K562 (cell line): ENCODE data around the gene RDH13.

Source experiments
- CTCF ChIP-seq, 3 experiments: IDR thresholded peaks in 2 of 3; conservative IDR thresholded peaks in 1 of 3; 2 replicates each; pipeline ENCODE4 v1.5.1; 2011 to 2012; ENCODE audit warnings: low read length in 3 of 3, mild to moderate bottlenecking in 3 of 3, control low read depth in 2 of 3, improper control_type of control experiment in 1 of 3, inconsistent platforms in 1 of 3, low read depth in 1 of 3, mixed read lengths in 1 of 3, moderate library complexity in 1 of 3; ENCODE audit not compliant: insufficient read depth in 2 of 3
- EP300 ChIP-seq: IDR thresholded peaks from 2 replicates; pipeline ENCODE4 v1.6.1; 2012; ENCODE audit warnings: low read length, improper control_type of control experiment
- FUS ChIP-seq: fragments of 200-400 bp; formaldehyde crosslinking; optimal IDR thresholded peaks from 2 replicates; pipeline ENCODE3; 2017; ENCODE audit warnings: low read depth, low read length
- MAFG ChIP-seq: fragments of 450-650 bp; conservative IDR thresholded peaks from 2 replicates; pipeline ENCODE4 v1.6.1; 2016; ENCODE audit warnings: missing genetic modification characterization, missing compliant biosample characterization
- NR3C1 ChIP-seq: sonication (generic); formaldehyde crosslinking; IDR thresholded peaks from 2 replicates; pipeline ENCODE4 v1.8.1; 2022; ENCODE audit warnings: missing genetic modification reagents
- PKNOX1 ChIP-seq: fragments of 450-650 bp; IDR thresholded peaks from 2 replicates; pipeline ENCODE4 v1.6.1; 2016
- TEAD4 ChIP-seq, 2 experiments: sonication (generic) in 1 of 2; formaldehyde crosslinking in 1 of 2; IDR thresholded peaks; 2 replicates each; pipeline versions ENCODE4 v1.6.1 to v1.8.0; 2012 to 2022; ENCODE audit warnings: borderline replicate concordance in 1 of 2, inconsistent platforms in 1 of 2, low read length in 1 of 2, mild to moderate bottlenecking in 1 of 2, missing genetic modification reagents in 1 of 2
- YY1 ChIP-seq, 3 experiments: IDR thresholded peaks; 2 replicates each; pipeline ENCODE4 v1.6.1; 2011; ENCODE audit warnings: low read length in 2 of 3, mild to moderate bottlenecking in 2 of 3, moderate library complexity in 2 of 3, borderline replicate concordance in 1 of 3, control low read depth in 1 of 3, low read depth in 1 of 3; ENCODE audit not compliant: insufficient read depth in 3 of 3, insufficient replicate concordance in 2 of 3, control insufficient read depth in 1 of 3, insufficient read length in 1 of 3; ENCODE audit errors: extremely low read depth in 1 of 3
- ZBTB40 ChIP-seq, 2 experiments: fragments of 450-650 bp in 1 of 2; sonication (generic) in 1 of 2; formaldehyde crosslinking in 1 of 2; IDR thresholded peaks; 2 replicates each; pipeline versions ENCODE4 v1.7.1 to v1.9.0; 2016 to 2022; ENCODE audit warnings: inconsistent platforms in 1 of 2, mild to moderate bottlenecking in 1 of 2, missing genetic modification reagents in 1 of 2
- ZNF232 ChIP-seq: sonication (generic); formaldehyde crosslinking; IDR thresholded peaks from 2 replicates; pipeline ENCODE4 v1.8.0; 2022; ENCODE audit warnings: mild to moderate bottlenecking, missing genetic modification reagents
- ZNF282 ChIP-seq: sonication (generic); formaldehyde crosslinking; IDR thresholded peaks from 2 replicates; pipeline ENCODE4 v1.8.1; 2023; ENCODE audit warnings: missing genetic modification reagents

GRCh38 chr19:55044286-55044685 lies 18.7 kb downstream of the RDH13 start:
- TF ChIP-seq TEAD4 (IDR thresholded peaks at IDR 0.05; ENCODE audit: low read length) = no peak
- TF ChIP-seq TEAD4 (CRISPR knock-in tag; IDR thresholded peaks at IDR 0.05; ENCODE audit: borderline replicate concordance) = no peak
- no peak for TF ChIP-seq ZNF282
- TF ChIP-seq YY1 (IDR thresholded peaks at IDR 0.05; ENCODE audit: borderline replicate concordance in 1 of 3, control insufficient read depth in 1 of 3, extremely low read depth in 1 of 3, insufficient read depth in 3 of 3, insufficient read length in 1 of 3, insufficient replicate concordance in 2 of 3, low read depth in 1 of 3, low read length in 2 of 3) = no peak
- TF ChIP-seq PKNOX1 = no peak
- TF ChIP-seq ZBTB40 (IDR thresholded peaks at IDR 0.05) = no peak
- no peak for TF ChIP-seq ZBTB40 (CRISPR knock-in tag; IDR thresholded peaks at IDR 0.05)
- no peak for TF ChIP-seq NR3C1
- no peak for TF ChIP-seq CTCF (IDR thresholded peaks at IDR 0.05 in 2 of 3, conservative IDR thresholded peaks at IDR 0.05 in 1 of 3; ENCODE audit: insufficient read depth in 2 of 3, low read depth in 1 of 3, low read length in 3 of 3)
- no peak for TF ChIP-seq ZNF232 (CRISPR knock-in tag)
- TF ChIP-seq FUS = no peak
- TF ChIP-seq EP300 = no peak
- no peak for TF ChIP-seq MAFG (tag)
